Stimulated activated naive CD8-positive, alpha-beta T cell treated with anti-CD3 and anti-CD28 coated beads, Interleukin-15, Interleukin-2, amounts not matched to agents 100 U/mL and 50 U/mL, for 24 hours (primary cell): ENCODE results near the gene ERVMER34-1.

ENCODE experiments used
- ATAC-seq: fragments of 150-1000 bp; cut with Tn5 transposase; one replicate; pipeline ENCODE4 v1.10.0; 2021
- DNase-seq: peaks from one replicate; pipeline ENCODE4 v3.0.0; 2021

Gene ERVMER34-1

GRCh38 chr4:52750819-52751486 lies at the start of gene ERVMER34-1:
ERVMER34-1 (minus strand) TSS chr4:52751425; CDS start chr4:52745520, 5,905 bp downstream.
- peak; percentile 41 for ATAC-seq
- DNase-seq: peak; percentile 13

- DNase-seq: no peak
- ATAC-seq: no peak
These were observed 48.6 kb upstream of the ERVMER34-1 start for GRCh38 chr4:52799813-52800212.

GRCh38 chr4:52795533-52795932 lies 44.3 kb upstream of the ERVMER34-1 start:
- ATAC-seq (no peak), DNase-seq (no peak)

GRCh38 chr4:52791936-52792335 lies 40.7 kb upstream of the ERVMER34-1 start:
- DNase-seq: no peak

GRCh38 chr4:52789774-52790173 lies 38.5 kb upstream of the ERVMER34-1 start:
- no peak for ATAC-seq

More at GRCh38 chr4:52791936-52792335, 40.7 kb upstream of the ERVMER34-1 start:
- ATAC-seq: no peak

GRCh38 chr4:52788806-52789205 lies 37.6 kb upstream of the ERVMER34-1 start:
- ATAC-seq: no peak
- no peak for DNase-seq

More at GRCh38 chr4:52789774-52790173, 38.5 kb upstream of the ERVMER34-1 start:
- no peak for DNase-seq

GRCh38 chr4:52783069-52783468 lies 31.8 kb upstream of the ERVMER34-1 start:
- DNase-seq: no peak
- no peak for ATAC-seq

- DNase-seq: no peak
These were observed 29.6 kb upstream of the ERVMER34-1 start for GRCh38 chr4:52780617-52781354.

GRCh38 chr4:52780206-52780605 lies 29.0 kb upstream of the ERVMER34-1 start:
- no peak for DNase-seq

More at GRCh38 chr4:52780617-52781354, 29.6 kb upstream of the ERVMER34-1 start:
- no peak for ATAC-seq

GRCh38 chr4:52760256-52760655 lies 9.0 kb upstream of the ERVMER34-1 start:
- no peak for ATAC-seq
- no peak for DNase-seq

More at GRCh38 chr4:52780206-52780605, 29.0 kb upstream of the ERVMER34-1 start:
- ATAC-seq: no peak

- DNase-seq: no peak
- ATAC-seq: no peak
These were observed 4.2 kb upstream of the ERVMER34-1 start for GRCh38 chr4:52755426-52755825.

GRCh38 chr4:52752936-52753335 lies 1.7 kb upstream of the ERVMER34-1 start:
- ATAC-seq: no peak

GRCh38 chr4:52751487-52751911 lies 274 bp upstream of the ERVMER34-1 start:
- ATAC-seq: no peak
- no peak for DNase-seq

More at GRCh38 chr4:52752936-52753335, 1.7 kb upstream of the ERVMER34-1 start:
- DNase-seq: no peak

GRCh38 chr4:52750213-52750612 lies 1.0 kb downstream of the ERVMER34-1 start:
- ATAC-seq: no peak

GRCh38 chr4:52748432-52748831 lies 2.8 kb downstream of the ERVMER34-1 start:
- DNase-seq (no peak), ATAC-seq (no peak)

More at GRCh38 chr4:52750213-52750612, 1.0 kb downstream of the ERVMER34-1 start:
- no peak for DNase-seq

GRCh38 chr4:52744588-52744987 lies 6.6 kb downstream of the ERVMER34-1 start:
- DNase-seq (no peak), ATAC-seq (no peak)

GRCh38 chr4:52743444-52744019 lies 7.7 kb downstream of the ERVMER34-1 start:
- DNase-seq (no peak), ATAC-seq (no peak)

- ATAC-seq (no peak), DNase-seq (no peak)
These were observed 21.6 kb downstream of the ERVMER34-1 start for GRCh38 chr4:52729586-52729985.

- DNase-seq (no peak), ATAC-seq (no peak)
These were observed 22.5 kb downstream of the ERVMER34-1 start for GRCh38 chr4:52728691-52729240.

- ATAC-seq (no peak), DNase-seq (no peak)
These were observed 24.2 kb downstream of the ERVMER34-1 start for GRCh38 chr4:52726826-52727580.

GRCh38 chr4:52721968-52722815 lies 29.0 kb downstream of the ERVMER34-1 start:
- DNase-seq: peak; percentile 89

More at GRCh38 chr4:52721968-52722815, 29.0 kb downstream of the ERVMER34-1 start:
- peak; percentile 98 for ATAC-seq
